SW 1271 (cell line): Measurements from ENCODE around the gene FBXO27.
"Not testable (repeated sequence)": the region's sequence is repeated elsewhere in the genome, so short reads cannot be mapped to it uniquely, and the experiment has no call there.

ENCODE experiments used
- DNase-seq, 2 experiments: peaks; one replicate each; lab custom pipeline; 2025; lab: John Stamatoyannopoulos, UW

FBXO27 gene

DNA sequence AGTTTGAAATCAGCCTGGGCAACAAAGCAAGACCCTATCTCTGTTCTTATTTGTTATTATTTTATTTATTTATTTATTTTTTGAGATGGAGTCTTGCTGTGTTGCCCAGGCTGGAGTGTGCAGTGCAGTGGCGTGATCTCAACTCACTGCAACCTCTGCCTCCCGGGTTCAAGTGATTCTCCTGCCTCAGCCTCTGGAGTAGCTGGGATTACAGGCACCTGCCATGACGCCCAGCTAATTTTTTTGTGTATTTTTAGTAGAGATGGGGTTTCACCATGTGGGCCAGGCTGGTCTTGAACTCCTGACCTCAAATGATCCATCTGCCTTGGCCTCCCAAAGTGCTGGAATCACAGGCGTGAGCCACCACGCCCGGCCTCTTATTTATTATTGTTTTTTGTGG lies 44.6 kb downstream of the FBXO27 start:
- DNase-seq: not testable (repeated sequence)

DNA sequence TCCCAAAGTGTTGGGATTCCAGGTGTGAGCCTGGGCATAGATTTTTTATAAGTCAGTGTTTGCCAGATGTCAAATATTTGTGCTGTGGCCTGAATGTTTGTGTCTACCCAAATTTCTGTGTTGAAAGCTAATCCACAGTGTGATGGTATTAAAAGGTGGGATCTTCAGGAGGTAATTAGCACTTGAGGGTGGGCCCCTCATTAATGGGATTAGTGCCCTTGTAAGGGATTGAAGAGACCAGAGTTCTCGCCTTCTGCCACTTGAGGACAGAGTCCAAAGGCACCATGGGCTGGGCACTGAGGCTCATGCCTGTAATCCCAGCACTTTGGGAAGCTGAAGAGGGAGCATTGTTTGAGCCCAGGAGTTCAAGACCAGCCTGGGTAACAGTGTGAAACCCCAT lies 47.1 kb downstream of the FBXO27 start:
- DNase-seq: no peak

DNA sequence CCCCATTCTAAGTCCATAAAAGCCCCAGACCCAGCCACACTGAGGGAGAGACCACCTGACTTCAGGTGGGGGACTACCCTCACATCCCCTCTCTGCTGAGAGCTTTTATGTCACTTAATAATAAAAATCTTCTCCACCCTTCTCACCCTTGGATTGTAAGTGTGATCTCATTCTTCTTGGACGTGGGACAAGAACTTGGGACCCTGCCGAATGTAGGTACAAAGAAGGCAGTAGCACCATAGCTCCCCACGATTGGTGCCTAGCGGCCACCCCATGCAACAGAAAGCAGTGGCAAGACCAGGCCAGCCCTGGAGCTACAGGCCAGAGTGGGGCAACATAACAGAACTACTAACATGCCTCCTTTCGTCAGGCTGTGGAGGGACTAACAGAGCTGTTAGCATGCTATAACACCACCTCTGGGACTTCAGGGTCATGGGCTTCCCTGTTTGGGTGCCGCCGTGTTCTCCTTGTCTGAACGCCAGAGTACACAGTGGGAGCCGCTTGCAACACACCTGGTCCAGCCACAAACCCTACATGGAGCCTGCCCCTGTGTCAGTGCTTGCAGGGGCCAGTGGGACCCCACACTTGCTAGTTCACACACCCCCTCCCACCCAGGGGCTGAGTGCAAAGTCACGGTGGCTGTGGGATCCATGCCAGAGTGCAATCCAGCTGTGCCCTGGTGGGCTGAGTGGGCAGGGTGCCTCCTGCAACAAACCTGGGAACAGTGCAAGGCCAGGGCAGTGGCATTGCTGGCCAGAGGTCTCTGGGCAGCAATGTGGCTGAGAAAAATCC lies 51.6 kb downstream of the FBXO27 start:
- no peak for DNase-seq

DNA sequence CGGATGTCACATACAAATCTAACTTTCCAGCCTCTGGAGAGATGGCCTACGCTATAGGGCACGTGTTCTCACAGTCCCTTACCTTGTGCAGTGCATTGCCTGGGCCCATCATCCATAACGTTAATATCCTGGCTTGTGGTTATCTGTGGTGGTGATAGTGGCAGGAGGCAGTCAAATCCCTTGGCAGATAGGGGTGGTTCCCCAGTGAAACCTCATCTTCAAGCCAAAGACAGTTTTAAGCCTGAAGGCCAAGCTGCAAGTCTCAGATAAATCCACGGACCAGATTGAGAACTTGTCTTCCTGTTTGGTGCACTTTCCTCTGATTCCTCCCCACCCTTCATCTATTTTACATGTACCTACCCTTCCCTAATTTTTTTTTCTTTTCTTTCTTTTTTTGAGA lies 52.5 kb downstream of the FBXO27 start:
- no peak for DNase-seq

DNA sequence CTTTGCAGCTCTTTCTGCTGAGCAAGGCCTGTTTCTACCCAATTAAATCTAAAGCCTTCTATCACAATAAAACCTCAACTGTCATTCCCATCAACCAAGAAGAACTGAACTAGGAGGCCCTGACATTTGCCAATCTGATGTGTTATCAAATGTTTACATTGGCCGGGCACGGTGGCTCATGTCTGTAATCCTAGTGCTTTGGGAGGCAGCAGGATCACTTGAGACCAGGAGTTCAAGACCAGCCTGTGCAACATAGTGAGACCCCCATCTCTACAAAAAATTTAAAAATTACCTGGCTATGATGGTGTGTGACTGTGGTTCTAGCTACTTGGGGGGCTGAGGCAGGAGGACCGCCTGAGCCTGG lies 54.0 kb downstream of the FBXO27 start:
- no peak for DNase-seq

DNA sequence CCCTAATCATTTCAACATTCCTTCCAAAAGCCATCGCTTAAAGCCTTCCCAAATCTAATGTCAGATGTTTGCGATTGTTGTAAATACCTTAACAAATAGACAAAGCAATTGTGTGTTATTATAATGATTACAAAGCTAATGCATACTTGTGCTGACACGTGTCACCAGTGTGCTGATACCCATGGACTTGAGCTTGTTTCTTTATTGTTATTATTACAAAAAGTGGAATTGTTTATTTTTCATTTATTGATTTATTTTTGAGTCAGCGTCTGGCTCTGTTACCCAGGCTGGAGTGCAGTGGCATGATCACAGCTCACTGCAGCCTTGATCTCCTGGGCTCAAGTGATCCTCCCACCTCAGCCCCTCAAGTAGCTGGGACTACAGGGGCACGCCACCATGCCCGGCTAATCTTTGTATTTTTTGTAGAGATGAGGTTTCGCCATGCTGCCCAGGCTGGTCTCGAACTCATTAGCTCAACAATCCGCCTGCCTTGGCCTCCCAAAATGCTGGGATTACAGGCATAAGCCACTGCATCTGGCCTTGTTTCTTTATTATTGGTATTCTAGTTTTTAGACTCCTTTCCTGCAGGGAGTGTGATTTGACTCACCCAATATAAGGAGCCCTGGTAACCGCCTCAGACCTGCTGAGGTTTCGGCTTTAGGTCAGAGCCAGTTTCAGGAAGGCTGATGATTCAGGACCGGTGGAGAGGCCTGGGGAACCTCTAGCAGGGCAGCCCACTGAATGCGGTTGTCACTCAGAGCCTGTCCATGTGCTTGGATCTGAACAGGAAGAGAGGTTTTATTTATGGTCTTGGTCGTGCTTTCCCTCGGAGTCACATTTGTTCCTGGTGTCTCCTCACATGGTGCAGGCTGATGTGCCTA lies 54.7 kb downstream of the FBXO27 start:
- no peak for DNase-seq

DNA sequence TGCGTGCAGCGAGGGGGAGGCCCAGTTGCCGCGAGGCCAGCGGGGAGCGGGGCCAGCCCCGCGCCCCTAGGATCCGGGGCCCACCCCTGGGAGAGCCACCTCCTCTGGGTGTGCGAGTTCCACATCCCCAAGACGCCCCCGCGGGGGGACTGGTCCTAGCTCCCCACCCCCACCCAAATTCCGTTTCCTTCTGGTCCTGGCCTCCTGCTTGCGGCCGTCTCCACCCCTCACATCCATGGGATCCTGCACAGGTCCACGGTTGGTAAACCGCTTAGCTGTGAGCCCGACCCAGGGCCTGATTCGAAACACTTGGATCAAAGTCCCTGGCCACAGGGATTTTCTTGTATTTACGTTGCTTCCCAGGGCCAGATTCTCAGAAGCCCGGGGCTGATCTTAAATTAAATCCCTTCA lies 56.5 kb downstream of the FBXO27 start:
- no peak for DNase-seq

DNA sequence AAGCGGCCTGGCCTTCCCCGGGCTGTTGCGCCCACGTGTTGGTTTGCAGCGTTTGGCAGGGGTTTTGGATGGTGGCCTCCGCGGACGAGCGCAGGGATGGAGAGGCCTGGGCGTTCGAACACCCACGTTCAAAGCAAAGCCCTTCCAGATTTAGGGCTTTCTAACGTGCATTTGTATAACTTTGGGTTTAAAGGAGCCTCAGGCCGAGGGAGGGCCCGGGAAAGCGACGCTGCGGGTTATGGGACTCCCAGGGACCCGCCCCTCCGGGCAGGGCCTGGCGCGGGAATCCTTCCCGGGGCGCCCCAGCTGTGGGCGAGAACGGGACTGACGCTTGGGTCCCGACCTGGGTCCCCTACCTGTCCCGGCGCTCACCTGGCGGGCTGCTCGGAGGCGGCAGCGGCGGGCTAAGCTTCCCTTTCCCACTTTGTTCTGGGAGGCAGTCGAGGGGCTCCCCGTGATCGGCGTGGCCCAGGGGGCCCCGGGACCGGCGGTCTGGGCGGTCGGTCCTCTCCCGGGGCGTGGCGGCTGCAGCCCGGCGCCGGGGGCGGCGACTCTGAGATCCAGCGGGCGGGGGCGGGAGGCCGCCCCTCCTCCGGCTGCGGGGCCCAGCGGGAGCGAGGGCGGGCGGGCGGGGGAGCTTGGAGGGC lies 57.0 kb downstream of the FBXO27 start, which contains the start of gene FBXO17:
TSS of gene FBXO17 (minus strand) at position 529 of the 647 bp plus-strand sequence. CDS start 25,423 bp downstream, outside the sequence.
- DNase-seq: peak in 1 of 2 experiments; percentile 57

DNA sequence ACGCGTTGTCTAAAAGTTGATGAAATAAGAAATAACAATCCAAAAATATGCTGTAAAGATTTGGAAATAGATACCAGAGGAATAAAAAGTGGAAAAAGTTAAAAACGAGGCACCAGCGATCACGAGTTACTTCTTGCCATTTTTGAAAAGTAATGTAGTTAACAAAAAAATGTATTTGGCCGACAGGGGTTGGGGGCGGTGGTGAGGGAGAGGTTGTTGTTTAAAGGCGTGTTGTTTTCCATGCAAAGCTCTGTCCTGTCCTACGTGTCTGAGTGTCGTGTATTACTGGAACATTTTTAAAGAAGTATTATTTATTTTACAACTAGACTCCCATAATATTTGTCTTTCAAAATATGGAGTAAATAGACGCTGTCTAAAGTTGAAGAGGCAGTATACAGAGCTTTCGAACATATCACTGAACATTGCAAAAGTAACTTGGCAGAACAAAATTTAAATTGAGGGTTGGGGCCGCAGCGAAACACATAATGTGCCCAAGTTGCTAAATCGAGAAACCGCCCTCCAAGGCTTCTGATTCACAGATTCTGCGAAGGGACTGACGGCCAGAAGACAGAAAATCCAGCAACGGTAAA lies 57.6 kb downstream of the FBXO27 start:
- no peak for DNase-seq
